T-helper 1 cell treated with Interleukin-12 subunit alpha and Interleukin-12 subunit beta and Interleukin-4 antibody, amounts not matched to agents 30 μg/mL and 1 μg/mL, for 36 hours (primary cell): ENCODE data around the gene CHRNA4.

Experiments
- H3K27ac Mint-ChIP-seq: one replicate; pipeline ENCODE4 v1.8.0; 2021; ENCODE audit warnings: mild to moderate bottlenecking, mixed read lengths
- H3K27me3 Mint-ChIP-seq: one replicate; pipeline ENCODE4 v1.8.0; 2021; ENCODE audit warnings: low read depth, mixed read lengths
- H3K36me3 Mint-ChIP-seq: one replicate; pipeline ENCODE4 v1.8.0; 2021; ENCODE audit warnings: low read depth, mixed read lengths
- H3K4me1 Mint-ChIP-seq: one replicate; pipeline ENCODE4 v1.8.0; 2021; ENCODE audit warnings: low read depth, mixed read lengths
- H3K4me3 Mint-ChIP-seq: one replicate; pipeline ENCODE4 v1.8.0; 2021; ENCODE audit warnings: mild to moderate bottlenecking, moderate library complexity, mixed read lengths
- H3K9me3 Mint-ChIP-seq: one replicate; pipeline ENCODE4 v1.8.0; 2021; ENCODE audit warnings: mixed read lengths

CHRNA4 gene

GRCh38 chr20:63360850-63361518 is at the start of gene CHRNA4:
Gene CHRNA4, minus strand, starts transcription at chr20:63361349. Its CDS starts 184 bp downstream, at chr20:63361165.
- Mint-ChIP-seq H3K4me1 (no peaks in the 10 kb centered on the region), H3K27ac (no peak within 1 kb of the TSS), H3K27me3 (peaks cover 9% of the 10 kb centered on the region), H3K9me3 (no peaks in the 10 kb centered on the region), H3K36me3 (no peaks in the 10 kb centered on the region), H3K4me3 (no peak within 1 kb of the TSS)

GRCh38 chr20:63409834-63410435 is 48.8 kb upstream of the CHRNA4 start:
- H3K4me3 Mint-ChIP-seq, result no peak overlapping the region
- no peak overlapping the region for H3K27ac Mint-ChIP-seq
- no peaks in the 10 kb centered on the region for H3K27me3 Mint-ChIP-seq
- H3K36me3 Mint-ChIP-seq, result no peaks in the 10 kb centered on the region
- H3K4me1 Mint-ChIP-seq, result peaks cover 3% of the 10 kb centered on the region
- no peaks in the 10 kb centered on the region for H3K9me3 Mint-ChIP-seq

DNA sequence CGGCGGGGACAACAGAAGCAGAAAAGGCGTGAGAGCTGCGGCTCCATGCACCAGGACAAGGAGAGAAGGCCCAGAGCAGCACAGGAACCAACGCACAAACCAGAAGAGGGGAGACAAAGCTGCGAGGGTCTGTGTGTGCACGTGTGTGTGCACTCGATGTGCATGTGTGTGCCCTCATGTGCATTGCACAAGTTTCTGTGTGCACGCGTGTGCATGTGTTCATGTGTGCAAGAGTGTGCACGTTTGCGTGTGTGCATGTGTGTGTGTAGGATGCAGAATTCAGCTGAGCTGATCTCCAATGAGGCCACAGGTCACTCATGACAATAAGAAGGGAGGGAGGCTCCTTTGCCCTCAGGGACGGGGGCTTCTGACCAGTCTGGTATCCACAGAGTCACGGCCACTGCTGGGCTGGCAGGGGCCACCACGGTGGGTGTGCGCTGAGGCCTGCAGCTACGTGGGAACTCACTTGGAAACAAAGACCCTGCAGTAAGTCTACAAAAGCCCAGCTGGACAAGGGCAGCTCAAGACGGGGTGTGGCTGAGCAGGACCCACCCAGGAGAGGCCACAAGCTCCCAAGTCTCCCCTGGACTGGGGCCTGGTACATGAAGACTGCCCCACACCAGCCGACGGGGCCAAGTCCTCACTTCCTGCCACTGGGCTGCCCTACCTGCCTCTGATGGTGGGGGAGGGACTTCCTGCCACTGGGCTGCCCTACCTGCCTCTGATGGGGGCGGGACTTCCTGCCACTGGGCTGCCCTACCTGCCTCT is 48.1 kb upstream of the CHRNA4 start:
- no peaks in the 10 kb centered on the region for H3K9me3 Mint-ChIP-seq

DNA sequence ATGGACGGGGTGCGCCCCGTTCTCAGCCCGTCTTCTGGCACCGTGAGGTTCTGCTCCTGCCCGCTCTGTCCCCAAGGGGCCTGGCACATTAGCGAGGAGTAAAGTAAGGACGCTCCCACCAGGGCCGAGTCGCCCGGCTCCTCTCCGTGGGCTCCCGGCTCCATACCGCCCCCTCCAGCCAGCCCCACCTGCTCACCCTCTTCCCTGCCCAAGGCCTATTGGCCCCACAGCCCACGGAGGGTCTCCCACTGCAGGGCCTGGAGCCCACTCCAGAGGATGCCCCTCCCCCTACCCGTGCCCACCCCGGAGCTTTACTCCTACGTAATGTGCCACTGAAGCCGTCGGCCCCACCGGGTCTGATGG is 47.5 kb upstream of the CHRNA4 start:
- Mint-ChIP-seq H3K27me3 (no peaks in the 10 kb centered on the region), H3K4me1 (peaks cover 3% of the 10 kb centered on the region), H3K9me3 (no peaks in the 10 kb centered on the region), H3K36me3 (no peaks in the 10 kb centered on the region), H3K27ac (no peak overlapping the region), H3K4me3 (no peak overlapping the region)

More for the DNA sequence above, 48.1 kb upstream of the CHRNA4 start:
- no peak overlapping the region for H3K27ac Mint-ChIP-seq
- H3K4me3 Mint-ChIP-seq, result no peak overlapping the region
- no peaks in the 10 kb centered on the region for H3K27me3 Mint-ChIP-seq
- H3K4me1 Mint-ChIP-seq, result peaks cover 3% of the 10 kb centered on the region
- H3K36me3 Mint-ChIP-seq, result no peaks in the 10 kb centered on the region

- Mint-ChIP-seq H3K4me3 (no peak overlapping the region), H3K9me3 (no peaks in the 10 kb centered on the region), H3K36me3 (no peaks in the 10 kb centered on the region), H3K27ac (no peak overlapping the region), H3K4me1 (peaks cover 3% of the 10 kb centered on the region), H3K27me3 (no peaks in the 10 kb centered on the region)
These were observed 47.0 kb upstream of the CHRNA4 start for GRCh38 chr20:63407928-63408683.

DNA sequence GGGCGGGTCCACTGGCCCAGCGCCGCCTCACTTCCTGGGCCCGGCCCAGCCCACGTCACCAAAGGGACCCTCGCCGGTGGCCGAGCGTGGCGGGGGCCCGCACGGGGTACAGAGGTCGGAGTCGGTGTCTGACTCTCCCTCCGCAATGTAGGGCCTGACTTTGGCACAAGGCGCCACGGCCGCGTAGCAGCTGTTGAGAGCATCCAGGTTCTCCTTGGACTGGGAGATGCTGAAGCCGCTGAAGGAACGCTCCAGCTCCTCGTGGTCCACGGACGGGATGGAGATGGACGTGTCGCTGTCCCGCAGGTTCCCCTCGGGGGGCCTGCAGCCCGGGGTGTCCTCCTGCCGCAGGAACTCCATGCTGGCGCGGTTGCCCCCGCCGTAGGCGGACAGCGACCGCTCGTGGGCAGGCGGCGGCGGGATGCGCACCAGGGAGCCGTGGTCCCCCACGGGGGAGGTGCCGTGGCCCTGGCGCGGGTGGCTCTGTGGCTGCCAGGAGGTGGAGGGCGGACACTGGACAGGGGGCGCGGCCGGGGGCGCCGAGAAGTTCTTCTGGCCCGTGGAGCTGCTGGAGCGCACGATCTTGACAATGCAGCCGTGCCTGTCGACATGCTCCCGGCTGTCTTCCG is 45.6 kb upstream of the CHRNA4 start:
- H3K36me3 Mint-ChIP-seq, result no peaks in the 10 kb centered on the region
- no peaks in the 10 kb centered on the region for H3K9me3 Mint-ChIP-seq
- H3K27me3 Mint-ChIP-seq, result no peaks in the 10 kb centered on the region

GRCh38 chr20:63406011-63406410 is 44.9 kb upstream of the CHRNA4 start:
- Mint-ChIP-seq H3K36me3 (no peaks in the 10 kb centered on the region), H3K9me3 (no peaks in the 10 kb centered on the region), H3K27ac (no peak overlapping the region), H3K27me3 (no peaks in the 10 kb centered on the region), H3K4me3 (no peak overlapping the region), H3K4me1 (no peaks in the 10 kb centered on the region)

More for the DNA sequence above, 45.6 kb upstream of the CHRNA4 start:
- no peak overlapping the region for H3K27ac Mint-ChIP-seq
- H3K4me1 Mint-ChIP-seq, result peaks cover 3% of the 10 kb centered on the region
- H3K4me3 Mint-ChIP-seq, result no peak overlapping the region

DNA sequence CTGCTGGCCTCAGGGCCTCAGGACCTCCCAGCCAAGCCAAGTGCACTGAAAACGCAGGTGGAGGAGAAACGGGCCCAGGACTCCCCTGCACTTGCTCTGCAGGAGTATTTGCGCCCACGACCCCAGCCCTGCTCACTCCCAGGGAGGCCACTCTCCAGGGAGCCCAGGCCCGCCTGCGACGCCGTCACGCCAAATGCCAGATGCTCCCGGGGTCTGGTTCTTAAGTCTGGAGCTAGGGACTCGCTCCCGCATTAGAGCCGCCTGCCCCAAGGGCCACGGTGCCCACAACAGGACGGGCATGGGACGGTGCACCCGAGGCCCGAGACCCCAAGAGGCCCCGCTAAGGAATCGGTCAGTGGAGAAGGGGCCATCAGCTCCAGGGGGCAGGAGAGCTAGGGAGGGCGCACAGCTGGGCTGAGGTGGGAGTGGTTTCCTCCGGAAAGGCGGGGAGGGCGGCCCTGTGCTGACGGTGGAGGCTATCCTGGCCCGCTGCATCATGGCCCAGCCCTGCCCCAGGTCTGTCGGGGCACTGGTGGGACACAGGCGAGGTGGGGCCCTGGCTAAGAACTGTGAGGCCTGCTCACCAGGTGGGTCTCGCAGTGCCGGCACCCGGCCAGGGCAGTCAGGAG is 44.1 kb upstream of the CHRNA4 start:
- no peaks in the 10 kb centered on the region for H3K36me3 Mint-ChIP-seq
- H3K27me3 Mint-ChIP-seq, result no peaks in the 10 kb centered on the region
- H3K27ac Mint-ChIP-seq, result no peak overlapping the region
- H3K9me3 Mint-ChIP-seq, result no peaks in the 10 kb centered on the region
- H3K4me3 Mint-ChIP-seq, result no peak overlapping the region
- no peaks in the 10 kb centered on the region for H3K4me1 Mint-ChIP-seq

DNA sequence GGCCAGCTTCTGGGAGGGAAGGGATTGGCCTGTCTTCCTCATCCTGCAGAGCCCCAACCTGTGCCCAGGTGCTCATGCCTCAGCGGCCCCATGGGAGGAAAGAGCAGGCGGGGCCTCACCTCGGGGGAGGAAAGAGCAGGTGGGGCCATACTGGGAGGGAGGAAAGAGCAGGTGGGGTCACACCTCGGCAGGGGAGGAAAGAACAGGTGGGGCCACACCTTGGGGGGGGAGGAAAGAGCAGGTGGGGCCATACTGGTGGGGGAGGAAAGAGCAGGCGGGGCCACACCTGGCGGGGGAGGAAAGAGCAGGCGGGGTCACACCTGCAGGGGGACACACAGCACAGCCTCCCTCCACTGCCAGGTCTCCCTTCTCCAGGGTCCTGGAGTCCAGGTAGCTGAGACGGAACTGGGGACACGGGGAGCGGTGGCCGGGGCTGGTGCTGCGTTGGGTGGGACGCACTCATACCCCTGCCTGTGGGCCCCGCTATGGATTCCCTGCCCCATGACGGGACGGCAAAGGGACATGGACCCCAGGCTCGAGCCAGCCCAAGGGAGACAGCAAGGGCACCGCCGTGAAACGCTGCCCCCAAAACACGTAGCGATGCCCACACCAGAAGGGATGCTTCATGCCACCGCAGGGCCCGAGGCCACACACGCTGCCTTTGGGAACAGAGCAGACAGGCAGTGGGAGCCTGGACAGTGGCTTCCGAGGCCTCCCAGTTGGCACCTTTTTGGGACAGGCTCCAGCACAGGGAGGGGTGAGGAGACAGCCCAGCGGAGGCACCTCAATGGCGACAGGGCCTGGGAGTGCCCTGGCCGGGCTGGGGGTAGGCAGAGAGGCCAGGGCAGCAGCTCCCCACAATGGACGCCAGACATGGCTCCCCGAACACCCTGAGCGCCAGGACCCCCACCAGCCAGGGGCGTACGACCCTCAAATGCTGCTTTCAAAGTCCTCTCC is 43.3 kb upstream of the CHRNA4 start:
- Mint-ChIP-seq H3K9me3 (no peaks in the 10 kb centered on the region), H3K36me3 (no peaks in the 10 kb centered on the region), H3K27ac (no peak overlapping the region), H3K27me3 (no peaks in the 10 kb centered on the region), H3K4me3 (no peak overlapping the region), H3K4me1 (no peaks in the 10 kb centered on the region)

GRCh38 chr20:63403403-63404105 is 42.4 kb upstream of the CHRNA4 start:
- no peaks in the 10 kb centered on the region for H3K27me3 Mint-ChIP-seq
- H3K4me1 Mint-ChIP-seq, result no peaks in the 10 kb centered on the region
- no peak overlapping the region for H3K4me3 Mint-ChIP-seq
- no peak overlapping the region for H3K27ac Mint-ChIP-seq
- no peaks in the 10 kb centered on the region for H3K9me3 Mint-ChIP-seq
- no peaks in the 10 kb centered on the region for H3K36me3 Mint-ChIP-seq

DNA sequence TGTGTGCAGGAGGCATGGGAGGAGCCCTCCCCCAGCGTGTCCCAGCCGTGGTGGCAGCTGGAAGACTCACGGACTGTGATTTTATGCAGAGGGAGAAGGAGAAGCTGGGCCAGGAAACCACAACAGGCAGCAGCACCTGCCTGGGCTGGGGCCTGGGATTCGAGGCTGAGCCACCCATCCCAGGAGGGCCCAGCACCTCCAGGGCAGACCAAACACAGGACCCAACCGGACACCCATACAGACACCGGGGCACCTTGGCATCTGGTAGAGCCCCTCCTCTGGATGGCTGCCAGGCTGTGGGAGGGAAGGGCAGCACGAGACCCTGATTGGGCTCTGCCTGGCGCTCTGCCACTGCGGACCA is 41.7 kb upstream of the CHRNA4 start:
- no peaks in the 10 kb centered on the region for H3K27me3 Mint-ChIP-seq
- H3K4me1 Mint-ChIP-seq, result no peaks in the 10 kb centered on the region
- H3K36me3 Mint-ChIP-seq, result no peaks in the 10 kb centered on the region
- H3K4me3 Mint-ChIP-seq, result no peak overlapping the region
- no peaks in the 10 kb centered on the region for H3K9me3 Mint-ChIP-seq
- no peak overlapping the region for H3K27ac Mint-ChIP-seq

- Mint-ChIP-seq H3K9me3 (no peaks in the 10 kb centered on the region), H3K4me1 (no peaks in the 10 kb centered on the region), H3K4me3 (no peak overlapping the region), H3K27ac (no peak overlapping the region), H3K36me3 (no peaks in the 10 kb centered on the region), H3K27me3 (no peaks in the 10 kb centered on the region)
These were observed 41.2 kb upstream of the CHRNA4 start for GRCh38 chr20:63402181-63402859.
